ENCODE measurements around the gene NEUROD4. TPM values are rescaled to one million over a fixed set of nuclear protein-coding genes. Genes with fewer than 3 reads are reported as not detected.

NEUROD4 gene
- polyA plus RNA-seq, 1 of the 3 experiments (the other 2 are of a cell fraction), result not detected

DNA sequence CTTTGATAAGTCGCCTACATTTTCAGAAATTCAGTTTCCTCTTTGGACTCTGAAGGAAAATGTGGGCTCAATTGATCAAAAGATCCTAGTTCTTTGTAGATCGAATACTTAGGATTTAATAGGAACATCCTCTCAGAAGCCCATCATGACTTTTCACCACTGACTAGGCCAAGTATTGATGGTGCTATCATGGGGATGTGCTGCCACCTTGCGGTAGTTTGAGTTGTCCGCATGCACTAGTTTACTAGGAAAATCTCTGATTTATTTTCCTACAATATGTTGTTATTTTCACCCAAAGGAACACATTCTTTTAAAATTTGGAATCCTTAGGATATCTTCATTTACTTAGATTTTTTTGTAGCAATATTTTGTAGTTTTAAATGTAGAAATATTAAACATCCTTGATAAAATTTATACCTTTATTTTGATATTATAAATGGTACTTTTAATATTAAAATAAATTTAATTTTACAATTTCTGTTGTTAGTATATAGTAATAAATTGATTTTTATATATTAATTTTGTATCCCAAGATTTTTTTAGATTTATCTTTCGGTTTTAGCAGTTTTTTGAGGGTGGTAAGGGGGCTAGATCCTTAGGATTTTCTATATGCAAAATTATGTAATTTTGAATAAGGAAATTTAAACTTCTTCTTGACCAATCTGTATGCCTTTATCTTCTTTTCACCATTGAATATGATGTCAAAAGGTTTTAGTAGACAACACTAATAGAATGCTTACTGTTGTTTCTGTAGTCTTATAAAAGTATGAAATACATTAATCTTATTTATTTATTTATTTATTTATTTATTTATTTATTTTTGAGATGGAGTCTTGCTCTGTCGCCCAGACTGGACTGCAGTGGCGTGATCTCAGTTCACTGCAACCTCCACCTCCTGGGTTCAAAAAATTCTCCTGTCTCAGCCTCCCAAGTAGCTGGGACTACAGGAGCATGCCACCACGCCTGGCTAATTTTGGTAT, 53.6 kb downstream of the NEUROD4 start:
- Histone ChIP-seq H4K20me1 (ENCODE audit: insufficient read depth) (no peaks in the 10 kb centered on the region), H3K9me2 (no peaks in the 10 kb centered on the region), H3K9ac (no peak overlapping the region), H3K27ac (ENCODE audit: low read depth in 2 of 2, low read length in 1 of 2) (no peak overlapping the region), H3K27me3 (ENCODE audit: insufficient read depth) (no peaks in the 10 kb centered on the region), H3K4me1 (ENCODE audit: control insufficient read depth in 1 of 2, insufficient read depth in 2 of 2, low read depth in 1 of 2, low read length in 1 of 2) (no peaks in the 10 kb centered on the region), H3F3A (replicated peaks; ENCODE audit: insufficient read depth) (no peaks in the 10 kb centered on the region), H3K4me2 (no peak overlapping the region), H2AFZ (ENCODE audit: low read depth) (no peak overlapping the region), H3K79me2 (ENCODE audit: insufficient read depth) (no peaks in the 10 kb centered on the region), H3K9me3 (no peaks in the 10 kb centered on the region), H3K36me3 (replicated peaks in 1 of 2; ENCODE audit: control insufficient read depth in 1 of 2, insufficient read depth in 2 of 2, low read length in 1 of 2) (no peaks in the 10 kb centered on the region), H3K4me3 (ENCODE audit: low read depth in 2 of 2, low read length in 1 of 2) (no peak overlapping the region; a peak in 1 of 4 replicates)
- ChIA-PET CTCF (interaction anchor here (0.8 to 5.1 kb wide), 15 partner anchors 17 to 324 kb away, joined by 3 to 62 read pairs (median 3); no protein-coding TSS in a partner anchor), POLR2A (no interaction called here)
- WGBS (ENCODE audit: low lambda C conversion rate), result 2% methylated on average over 8 of the region's 8 CpGs
- peak; percentile 52 for DNase-seq
- TF ChIP-seq MAX (IDR thresholded peaks at IDR 0.05; ENCODE audit: low read depth) (no peak), RAD21 (IDR thresholded peaks at IDR 0.05; ENCODE audit: low read length) (peak; percentile 83), FOXM1 (IDR thresholded peaks at IDR 0.05; ENCODE audit: low read depth) (no peak), MEF2A (IDR thresholded peaks at IDR 0.05; ENCODE audit: borderline replicate concordance, low read depth) (no peak), ELF1 (IDR thresholded peaks at IDR 0.05) (no peak), FOXJ3 (CRISPR knock-in tag; IDR thresholded peaks at IDR 0.05) (no peak), TCF12 (IDR thresholded peaks at IDR 0.05) (no peak), ZBTB33 (IDR thresholded peaks at IDR 0.05; ENCODE audit: borderline replicate concordance, low read depth) (no peak), GATA2 (CRISPR knock-in tag; IDR thresholded peaks at IDR 0.05) (no peak), POLR2AphosphoS5 (IDR thresholded peaks at IDR 0.05; ENCODE audit: low read depth, low read length) (no peak), FOSL2 (IDR thresholded peaks at IDR 0.05; ENCODE audit: borderline replicate concordance, low read depth) (no peak), MXI1 (IDR thresholded peaks at IDR 0.05; ENCODE audit: low read depth, low read length) (no peak), USF1 (IDR thresholded peaks at IDR 0.05; ENCODE audit: borderline replicate concordance, low read depth) (no peak), JUND (IDR thresholded peaks at IDR 0.05) (no peak), RCOR1 (IDR thresholded peaks at IDR 0.05; ENCODE audit: low read length) (no peak), TAF1 (IDR thresholded peaks at IDR 0.05; ENCODE audit: borderline replicate concordance, low read depth, low read length) (no peak), GABPA (IDR thresholded peaks at IDR 0.05; ENCODE audit: low read depth) (no peak), SMC3 (IDR thresholded peaks at IDR 0.05; ENCODE audit: low read depth, low read length) (peak; percentile 75), EZH2phosphoT487 (IDR thresholded peaks at IDR 0.05; ENCODE audit: borderline replicate concordance, low read depth) (no peak), NRF1 (IDR thresholded peaks at IDR 0.05; ENCODE audit: low read depth, low read length) (no peak), TEAD4 (IDR thresholded peaks at IDR 0.05; ENCODE audit: borderline replicate concordance, insufficient read depth) (no peak)
- TF ChIP-seq, protein P1, sequence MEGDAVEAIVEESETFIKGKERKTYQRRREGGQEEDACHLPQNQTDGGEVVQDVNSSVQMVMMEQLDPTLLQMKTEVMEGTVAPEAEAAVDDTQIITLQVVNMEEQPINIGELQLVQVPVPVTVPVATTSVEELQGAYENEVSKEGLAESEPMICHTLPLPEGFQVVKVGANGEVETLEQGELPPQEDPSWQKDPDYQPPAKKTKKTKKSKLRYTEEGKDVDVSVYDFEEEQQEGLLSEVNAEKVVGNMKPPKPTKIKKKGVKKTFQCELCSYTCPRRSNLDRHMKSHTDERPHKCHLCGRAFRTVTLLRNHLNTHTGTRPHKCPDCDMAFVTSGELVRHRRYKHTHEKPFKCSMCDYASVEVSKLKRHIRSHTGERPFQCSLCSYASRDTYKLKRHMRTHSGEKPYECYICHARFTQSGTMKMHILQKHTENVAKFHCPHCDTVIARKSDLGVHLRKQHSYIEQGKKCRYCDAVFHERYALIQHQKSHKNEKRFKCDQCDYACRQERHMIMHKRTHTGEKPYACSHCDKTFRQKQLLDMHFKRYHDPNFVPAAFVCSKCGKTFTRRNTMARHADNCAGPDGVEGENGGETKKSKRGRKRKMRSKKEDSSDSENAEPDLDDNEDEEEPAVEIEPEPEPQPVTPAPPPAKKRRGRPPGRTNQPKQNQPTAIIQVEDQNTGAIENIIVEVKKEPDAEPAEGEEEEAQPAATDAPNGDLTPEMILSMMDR (IDR thresholded peaks at IDR 0.05), result peak; percentile 94
- TF ChIP-seq, protein P2, sequence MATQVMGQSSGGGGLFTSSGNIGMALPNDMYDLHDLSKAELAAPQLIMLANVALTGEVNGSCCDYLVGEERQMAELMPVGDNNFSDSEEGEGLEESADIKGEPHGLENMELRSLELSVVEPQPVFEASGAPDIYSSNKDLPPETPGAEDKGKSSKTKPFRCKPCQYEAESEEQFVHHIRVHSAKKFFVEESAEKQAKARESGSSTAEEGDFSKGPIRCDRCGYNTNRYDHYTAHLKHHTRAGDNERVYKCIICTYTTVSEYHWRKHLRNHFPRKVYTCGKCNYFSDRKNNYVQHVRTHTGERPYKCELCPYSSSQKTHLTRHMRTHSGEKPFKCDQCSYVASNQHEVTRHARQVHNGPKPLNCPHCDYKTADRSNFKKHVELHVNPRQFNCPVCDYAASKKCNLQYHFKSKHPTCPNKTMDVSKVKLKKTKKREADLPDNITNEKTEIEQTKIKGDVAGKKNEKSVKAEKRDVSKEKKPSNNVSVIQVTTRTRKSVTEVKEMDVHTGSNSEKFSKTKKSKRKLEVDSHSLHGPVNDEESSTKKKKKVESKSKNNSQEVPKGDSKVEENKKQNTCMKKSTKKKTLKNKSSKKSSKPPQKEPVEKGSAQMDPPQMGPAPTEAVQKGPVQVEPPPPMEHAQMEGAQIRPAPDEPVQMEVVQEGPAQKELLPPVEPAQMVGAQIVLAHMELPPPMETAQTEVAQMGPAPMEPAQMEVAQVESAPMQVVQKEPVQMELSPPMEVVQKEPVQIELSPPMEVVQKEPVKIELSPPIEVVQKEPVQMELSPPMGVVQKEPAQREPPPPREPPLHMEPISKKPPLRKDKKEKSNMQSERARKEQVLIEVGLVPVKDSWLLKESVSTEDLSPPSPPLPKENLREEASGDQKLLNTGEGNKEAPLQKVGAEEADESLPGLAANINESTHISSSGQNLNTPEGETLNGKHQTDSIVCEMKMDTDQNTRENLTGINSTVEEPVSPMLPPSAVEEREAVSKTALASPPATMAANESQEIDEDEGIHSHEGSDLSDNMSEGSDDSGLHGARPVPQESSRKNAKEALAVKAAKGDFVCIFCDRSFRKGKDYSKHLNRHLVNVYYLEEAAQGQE (IDR thresholded peaks at IDR 0.05; ENCODE audit: low read depth, low read length), result no peak
- TF ChIP-seq, protein P3, sequence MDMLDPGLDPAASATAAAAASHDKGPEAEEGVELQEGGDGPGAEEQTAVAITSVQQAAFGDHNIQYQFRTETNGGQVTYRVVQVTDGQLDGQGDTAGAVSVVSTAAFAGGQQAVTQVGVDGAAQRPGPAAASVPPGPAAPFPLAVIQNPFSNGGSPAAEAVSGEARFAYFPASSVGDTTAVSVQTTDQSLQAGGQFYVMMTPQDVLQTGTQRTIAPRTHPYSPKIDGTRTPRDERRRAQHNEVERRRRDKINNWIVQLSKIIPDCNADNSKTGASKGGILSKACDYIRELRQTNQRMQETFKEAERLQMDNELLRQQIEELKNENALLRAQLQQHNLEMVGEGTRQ (IDR thresholded peaks at IDR 0.05; ENCODE audit: borderline replicate concordance, low read depth, low read length), result no peak

Measured in SK-N-SH (cell line).